Stimulated activated CD4-positive, alpha-beta T cell treated with anti-CD3 and anti-CD28 coated beads, TNF-alpha, amount 100 ng/mL, for 24 hours (primary cell): Measurements from ENCODE around the gene ETHE1.

Experiments
- DNase-seq, 3 experiments: peaks; one replicate each; pipeline ENCODE4 v3.0.0-alpha.2; 2020; ENCODE audit warnings: low read depth in 3 of 3

ETHE1 gene

GRCh38 chr19:43464134-43464775 is 62.7 kb downstream of the ETHE1 start:
- peak; percentile 47 to 77 (median 56) for DNase-seq

GRCh38 chr19:43463381-43464133 is 63.4 kb downstream of the ETHE1 start:
- DNase-seq: peak; percentile 98 to 100 (median 99)

GRCh38 chr19:43462785-43463380 is 64.1 kb downstream of the ETHE1 start:
- DNase-seq: no peak

GRCh38 chr19:43462383-43462782 is 64.6 kb downstream of the ETHE1 start:
- DNase-seq: no peak

GRCh38 chr19:43461303-43461702 is 65.7 kb downstream of the ETHE1 start:
- DNase-seq: no peak

GRCh38 chr19:43460362-43461016 is 66.5 kb downstream of the ETHE1 start:
- DNase-seq: no peak

- no peak for DNase-seq
These were observed 69.2 kb downstream of the ETHE1 start for GRCh38 chr19:43457809-43458208.
